AG08396 (cell line): ENCODE data around the gene ZNF496.
"Not testable (repeated sequence)": the region's sequence is repeated elsewhere in the genome, so short reads cannot be mapped to it uniquely, and the experiment has no call there.

Experiments used
- DNase-seq: peaks from one replicate; pipeline ENCODE4 v3.0.0; 2012; ENCODE audit warnings: low spot score, mixed read lengths

Gene ZNF496

DNA sequence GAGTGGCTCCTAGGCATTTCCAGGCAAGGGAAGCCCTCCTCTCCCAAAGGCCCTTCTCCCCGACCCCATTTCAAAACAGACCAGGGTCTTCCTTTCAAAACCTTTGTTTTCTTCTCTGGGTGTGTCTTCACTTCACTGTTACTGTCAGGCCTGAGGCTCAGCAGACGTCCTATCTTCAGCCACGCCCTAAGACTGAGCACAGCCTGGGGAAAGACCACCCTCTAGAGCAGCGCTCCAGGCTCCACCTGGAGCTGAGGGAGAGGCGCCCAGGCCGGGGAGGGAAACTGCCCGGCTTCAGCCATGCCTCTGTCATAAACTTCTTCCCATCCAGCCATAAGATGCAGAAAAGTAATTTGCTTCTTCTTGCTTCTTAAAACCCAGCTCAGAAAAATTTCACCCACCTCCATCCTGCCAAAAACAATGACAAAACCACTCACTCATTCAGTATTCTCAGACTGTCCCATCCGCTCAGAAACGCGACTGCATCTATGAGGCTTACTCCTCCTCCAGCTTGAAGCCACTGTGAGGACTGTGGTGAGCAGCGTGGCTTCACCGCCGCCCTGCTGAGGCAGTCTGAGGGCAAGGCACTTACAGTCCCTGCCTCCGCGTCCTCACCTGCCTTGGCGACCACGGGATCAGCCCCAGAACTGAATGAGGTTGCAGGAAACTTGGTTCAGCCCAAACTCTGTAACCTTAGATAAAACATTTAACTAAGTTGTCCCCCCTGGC, 39.7 kb downstream of the ZNF496 start:
- no peak for DNase-seq

DNA sequence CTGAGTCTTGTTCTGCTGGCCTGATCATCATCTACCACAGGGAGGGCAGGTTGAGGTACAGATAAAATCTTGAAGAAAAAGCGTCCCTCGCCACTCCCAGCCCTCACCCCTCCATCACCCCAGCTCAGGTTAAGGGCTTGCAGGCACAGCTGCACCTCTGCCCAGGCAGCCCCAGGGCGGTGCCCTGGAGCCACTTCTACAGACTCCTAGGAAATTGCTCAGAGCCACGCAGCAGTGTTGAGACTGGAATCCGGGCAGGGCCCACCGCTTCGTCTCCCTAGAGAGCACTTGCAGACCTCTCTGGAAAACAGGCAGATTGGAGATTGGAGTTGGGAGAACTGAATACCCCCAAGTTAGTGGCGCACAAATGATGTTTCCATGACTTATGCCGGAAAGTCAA, 40.5 kb downstream of the ZNF496 start:
- no peak for DNase-seq

DNA sequence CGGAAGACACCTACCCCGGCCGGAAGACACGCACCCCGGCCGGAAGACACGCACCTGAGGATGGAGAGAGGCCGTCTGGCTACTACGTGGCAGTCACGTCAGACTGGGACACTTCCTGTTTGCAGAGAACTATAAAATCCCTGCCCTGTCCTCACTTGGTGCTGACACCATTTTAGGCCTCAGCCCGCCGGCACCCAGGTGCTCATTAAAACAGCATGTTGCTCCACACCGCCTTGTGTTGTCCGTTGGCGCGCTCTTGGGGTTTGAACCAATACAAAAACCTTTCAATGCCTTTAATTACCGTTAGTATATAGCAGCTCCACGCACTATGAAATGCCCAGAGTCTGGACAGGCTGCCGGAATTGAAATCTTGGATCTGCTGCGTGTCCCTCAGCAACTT, 41.1 kb downstream of the ZNF496 start:
- no peak for DNase-seq

DNA sequence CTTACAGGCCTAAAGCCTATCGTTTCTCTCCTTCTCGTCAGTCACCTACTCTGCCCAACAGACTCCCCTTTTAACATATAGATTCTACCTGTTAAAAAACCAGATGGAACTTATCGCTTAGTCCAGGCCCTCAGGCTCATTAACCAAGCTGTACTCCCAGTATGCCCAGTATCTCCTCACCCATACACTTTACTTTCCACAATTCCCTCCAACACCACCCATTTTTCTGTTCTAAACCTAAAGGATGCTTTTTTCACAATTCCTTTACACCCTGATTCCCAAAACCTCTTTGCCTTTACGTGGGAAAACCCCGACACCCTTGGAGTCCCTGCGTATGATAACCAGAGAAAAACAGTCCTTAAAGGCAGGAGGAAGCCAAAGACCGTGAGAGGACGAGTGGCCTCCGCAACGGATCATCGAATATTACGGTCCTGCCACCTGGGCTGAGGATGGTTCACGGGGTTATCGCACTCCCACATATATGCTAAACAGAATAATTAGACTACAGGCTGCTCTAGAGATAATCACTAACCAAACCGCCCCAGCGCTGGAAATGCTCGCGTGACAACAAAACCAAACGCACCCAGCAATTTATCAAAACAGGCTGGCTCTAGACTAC, 42.3 kb downstream of the ZNF496 start:
- not testable (repeated sequence) for DNase-seq

GRCh38 chr1:247288341-247288740, 43.3 kb downstream of the ZNF496 start:
- no peak for DNase-seq

DNA sequence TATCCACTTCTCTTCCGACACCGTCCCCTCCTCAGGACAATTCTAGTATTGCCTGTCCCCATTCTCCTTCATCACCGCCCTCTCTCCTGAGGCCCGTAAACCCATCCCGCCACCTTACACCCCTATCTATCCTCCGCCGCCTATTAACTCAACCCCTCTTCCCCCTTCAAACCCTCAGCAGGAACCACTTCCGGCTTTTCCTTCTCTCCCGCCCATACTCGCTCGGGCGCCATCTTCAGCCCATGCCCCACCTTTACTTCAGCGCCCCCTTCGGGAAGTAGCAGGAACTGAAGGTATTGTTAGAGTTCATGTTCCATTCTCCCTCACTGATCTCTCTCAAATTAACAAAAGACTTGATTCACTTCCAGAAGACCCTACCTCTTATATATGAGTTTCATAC, 44.2 kb downstream of the ZNF496 start:
- DNase-seq = no peak

DNA sequence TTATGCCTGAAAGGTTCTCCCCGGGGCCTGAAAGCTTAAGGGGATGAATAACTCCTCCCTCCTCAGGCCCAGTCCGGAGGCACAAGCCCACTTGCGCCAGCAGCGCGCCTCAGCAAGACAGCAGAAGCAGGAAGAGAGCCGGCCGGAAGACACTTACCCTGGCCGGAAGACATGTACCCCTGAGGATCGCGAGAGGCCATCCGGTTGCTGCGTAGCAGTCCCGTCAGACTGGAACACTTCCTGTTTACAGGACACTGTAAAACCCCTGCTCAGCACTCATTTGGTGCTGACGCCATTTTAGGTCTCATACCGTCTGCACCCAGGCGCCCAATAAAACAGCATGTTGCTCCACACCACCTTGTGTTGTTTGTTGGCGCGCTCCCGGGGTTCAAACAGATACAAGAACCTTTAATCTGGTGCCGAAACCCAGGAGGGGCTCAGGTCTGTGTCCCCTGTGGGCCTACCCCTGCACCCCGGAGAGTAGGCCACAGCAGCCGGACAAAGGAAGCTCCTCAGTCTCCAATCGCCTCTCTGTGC, 45.5 kb downstream of the ZNF496 start:
- DNase-seq = no peak

- DNase-seq = no peak
Measured at GRCh38 chr1:247281001-247281574, 50.6 kb downstream of the ZNF496 start.

DNA sequence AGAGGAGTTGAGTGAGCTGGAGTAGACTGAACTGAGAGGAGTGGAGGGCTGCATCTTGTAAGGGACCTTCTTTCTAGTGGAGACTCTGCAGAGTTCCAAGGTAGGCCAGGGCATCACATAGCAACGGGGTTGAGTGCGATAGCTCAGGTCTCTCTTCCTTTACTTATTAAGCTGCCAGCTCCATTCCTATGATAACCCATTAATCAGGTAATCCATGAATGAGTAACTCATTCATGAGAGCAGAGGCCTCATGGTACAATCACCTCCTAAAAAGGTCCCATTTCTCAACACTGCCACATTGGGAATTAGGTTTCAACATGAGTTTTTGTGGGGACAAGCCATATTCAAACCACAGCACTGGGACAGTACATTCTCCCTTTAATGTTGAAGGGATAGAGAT, 54.5 kb downstream of the ZNF496 start:
- DNase-seq = no peak

- DNase-seq = no peak
Measured at GRCh38 chr1:247274605-247275256, 56.9 kb downstream of the ZNF496 start.

DNA sequence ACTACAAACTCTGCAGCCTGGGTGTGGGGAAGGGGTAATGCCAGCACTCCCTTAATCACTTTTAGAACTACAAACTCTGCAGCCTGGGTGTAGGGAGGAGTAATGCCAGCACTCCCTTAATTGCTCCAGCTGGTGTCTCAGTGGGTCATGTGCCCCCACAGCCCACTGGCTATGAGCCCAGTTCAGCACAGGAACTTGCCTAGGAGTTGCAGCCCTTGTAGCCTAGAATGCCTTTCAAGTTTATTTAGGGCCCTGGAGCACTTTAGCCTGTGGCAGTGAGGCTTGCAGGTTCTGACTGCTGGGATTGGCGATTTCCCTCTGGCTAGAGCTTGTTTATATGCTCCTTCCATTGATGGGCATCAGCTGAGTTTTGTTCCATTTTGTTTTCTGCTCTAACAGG, 58.7 kb downstream of the ZNF496 start:
- DNase-seq = no peak

- no peak for DNase-seq
Measured at GRCh38 chr1:247270003-247270402, 61.7 kb downstream of the ZNF496 start.

DNA sequence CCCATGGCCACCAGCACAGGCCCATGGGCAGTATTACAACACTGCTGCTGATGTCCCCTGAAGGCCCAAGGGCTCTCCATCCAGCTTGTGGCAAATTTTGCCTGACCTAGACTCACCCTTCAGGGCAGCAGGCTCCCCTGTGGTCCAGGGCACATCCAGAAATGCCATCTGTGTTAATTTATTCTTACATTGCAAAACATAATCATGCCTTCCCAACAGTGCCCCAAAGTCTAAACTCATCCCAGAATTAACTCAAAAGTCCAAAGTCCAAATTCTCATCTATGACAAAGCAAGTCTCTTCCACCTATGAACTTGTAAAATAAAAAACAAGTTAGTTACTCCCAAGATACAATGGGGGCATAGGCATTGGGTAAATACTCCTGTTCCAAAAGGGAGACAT, 62.5 kb downstream of the ZNF496 start:
- DNase-seq = no peak

DNA sequence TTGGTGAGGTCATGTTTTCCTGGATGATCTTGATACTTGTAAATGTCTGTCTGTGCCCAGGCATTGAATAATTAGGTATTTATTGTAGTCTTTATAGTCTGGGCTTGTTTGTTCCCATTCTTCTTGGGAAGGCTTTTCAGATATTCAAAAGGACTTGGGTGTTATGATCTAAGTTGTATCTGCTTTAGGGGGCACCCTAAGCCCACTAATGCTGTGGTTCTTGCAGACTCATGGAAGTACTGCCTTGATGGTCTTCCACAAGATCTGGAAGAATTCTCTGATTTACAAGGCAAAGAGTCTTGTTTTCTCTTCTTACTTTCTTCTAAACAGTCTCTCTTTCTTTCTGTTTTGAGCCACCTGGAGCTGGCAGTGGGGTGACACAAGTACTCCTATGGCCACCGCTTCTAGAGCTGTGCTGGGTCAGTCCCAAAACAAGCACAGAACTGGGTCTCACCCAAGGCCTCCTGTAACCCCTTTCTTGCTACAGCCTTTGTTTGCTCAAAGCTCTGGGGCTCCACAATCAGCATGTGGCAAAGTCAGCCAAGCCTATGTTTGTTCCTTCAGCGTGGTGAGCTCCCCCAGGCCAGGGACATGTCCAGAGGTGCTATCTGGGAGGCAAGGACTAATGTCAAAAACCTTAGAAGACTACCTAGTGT, 63.1 kb downstream of the ZNF496 start:
- no peak for DNase-seq

DNA sequence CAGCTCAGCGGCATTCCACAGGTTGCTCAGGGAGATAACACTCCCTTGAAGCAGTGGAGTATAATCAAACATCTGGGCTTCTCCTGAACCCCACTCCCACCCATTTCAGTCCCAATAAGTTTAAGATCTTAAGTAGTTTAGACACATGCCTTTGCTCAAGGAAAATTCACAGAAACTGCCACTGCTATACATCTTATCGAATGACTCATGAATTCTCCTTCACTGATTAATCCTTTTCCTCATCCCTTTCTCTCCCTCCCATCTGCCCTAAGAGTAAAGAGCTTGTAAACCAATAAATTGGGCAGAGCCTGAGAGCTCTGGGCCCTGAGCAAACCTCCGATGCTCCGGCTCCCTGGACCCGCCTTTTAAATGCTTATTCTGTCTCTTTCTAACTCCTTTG, 65.6 kb downstream of the ZNF496 start:
- DNase-seq = no peak

- DNase-seq = not testable (repeated sequence)
Measured at GRCh38 chr1:247255772-247256171, 75.9 kb downstream of the ZNF496 start, which contains the start of gene VN1R5. TSS of gene VN1R5 (plus strand) at chr1:247256072.

DNA sequence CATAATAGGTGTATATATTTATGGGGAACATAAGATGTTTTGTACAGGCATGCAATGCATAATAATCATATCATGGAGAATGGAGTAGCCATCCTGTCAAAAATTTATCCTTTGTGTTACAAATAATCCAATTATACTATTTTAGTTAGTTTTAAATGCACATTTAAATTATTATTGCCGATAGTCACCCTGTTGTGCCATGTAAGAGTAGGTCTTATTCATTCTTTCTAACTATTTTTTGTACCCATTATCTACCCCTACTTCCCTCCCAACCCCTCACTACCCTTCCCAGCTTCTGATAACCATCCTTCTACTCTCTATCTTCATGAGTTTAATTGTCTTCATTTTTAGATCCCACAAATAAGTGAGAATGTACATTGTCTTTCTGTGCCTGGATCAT, 84.1 kb downstream of the ZNF496 start:
- DNase-seq = no peak
